ENCODE data around the gene LYRM4. TPM values are rescaled to one million over a fixed set of nuclear protein-coding genes. Genes with fewer than 3 reads are reported as not detected.

LYRM4 gene
- total RNA-seq, 1 donor from 2014 or later: 20.4 TPM

GRCh38 chr6:5163247-5163646 lies 97.5 kb downstream of the LYRM4 start:
- no peak for ATAC-seq
- intact Hi-C loops (cut with DNase I): no loop called here
- Histone ChIP-seq H3K27ac (no peak overlapping the region), H3K4me1 (no peaks in the 10 kb centered on the region), H3K4me3 (no peak overlapping the region), H3K36me3 (no peaks in the 10 kb centered on the region), H3K9me3 (no peaks in the 10 kb centered on the region), H3K27me3 (no peaks in the 10 kb centered on the region)
- TF ChIP-seq CTCF (IDR thresholded peaks at IDR 0.05): no peak
- no peak for DNase-seq

- intact Hi-C loops (cut with DNase I): no loop called here
- TF ChIP-seq CTCF (IDR thresholded peaks at IDR 0.05): no peak
Measured at GRCh38 chr6:5162355-5162754, 98.4 kb downstream of the LYRM4 start.

DNA sequence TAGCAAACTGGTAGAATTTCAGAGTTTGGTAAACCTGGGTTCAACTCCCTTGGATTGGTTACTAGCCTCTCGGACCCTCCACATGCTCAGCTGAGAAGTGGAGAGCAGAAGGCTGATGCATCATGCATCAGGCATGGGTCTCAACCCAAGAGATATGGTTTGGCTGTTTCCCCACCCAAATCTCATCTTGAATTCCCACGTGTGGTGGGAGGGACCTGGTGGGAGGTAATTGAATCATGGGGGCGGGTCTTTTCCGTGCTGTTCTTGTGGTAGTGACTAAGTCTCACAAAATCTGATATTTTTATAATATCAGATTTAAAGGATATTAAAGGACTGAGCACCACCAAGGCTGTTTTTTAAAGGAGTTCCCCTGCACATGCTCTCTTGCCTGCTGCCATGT lies 100.5 kb downstream of the LYRM4 start:
- no peaks in the 10 kb centered on the region for H3K4me1 ChIP-seq
- intact Hi-C loops (cut with DNase I): no loop called here
- H3K36me3 ChIP-seq: no peaks in the 10 kb centered on the region
- H3K27me3 ChIP-seq: no peaks in the 10 kb centered on the region
- no peak overlapping the region for H3K27ac ChIP-seq
- DNase-seq: no peak
- no peak overlapping the region for H3K4me3 ChIP-seq
- TF ChIP-seq CTCF (IDR thresholded peaks at IDR 0.05): no peak
- ATAC-seq: no peak
- H3K9me3 ChIP-seq: no peaks in the 10 kb centered on the region

More at GRCh38 chr6:5162355-5162754, 98.4 kb downstream of the LYRM4 start:
- Histone ChIP-seq H3K27me3 (no peaks in the 10 kb centered on the region), H3K4me3 (no peak overlapping the region), H3K27ac (no peak overlapping the region), H3K4me1 (no peaks in the 10 kb centered on the region), H3K9me3 (no peaks in the 10 kb centered on the region), H3K36me3 (no peaks in the 10 kb centered on the region)
- ATAC-seq (no peak), DNase-seq (no peak)

GRCh38 chr6:5159162-5159561 lies 101.6 kb downstream of the LYRM4 start:
- H3K9me3 ChIP-seq: no peaks in the 10 kb centered on the region

GRCh38 chr6:5158180-5158579 lies 102.6 kb downstream of the LYRM4 start:
- H3K27ac ChIP-seq: no peak overlapping the region
- no peak for ATAC-seq
- H3K9me3 ChIP-seq: no peaks in the 10 kb centered on the region
- no peaks in the 10 kb centered on the region for H3K27me3 ChIP-seq
- intact Hi-C loops (cut with DNase I): no loop called here
- TF ChIP-seq CTCF (IDR thresholded peaks at IDR 0.05): no peak
- no peaks in the 10 kb centered on the region for H3K4me1 ChIP-seq
- no peak for DNase-seq
- no peak overlapping the region for H3K4me3 ChIP-seq
- H3K36me3 ChIP-seq: no peaks in the 10 kb centered on the region

More at GRCh38 chr6:5159162-5159561, 101.6 kb downstream of the LYRM4 start:
- Histone ChIP-seq H3K4me1 (no peaks in the 10 kb centered on the region), H3K36me3 (no peaks in the 10 kb centered on the region), H3K27ac (no peak overlapping the region), H3K27me3 (no peaks in the 10 kb centered on the region), H3K4me3 (no peak overlapping the region)
- peak; percentile 17 for ATAC-seq
- no peak for DNase-seq
- intact Hi-C loops (cut with DNase I): no loop called here
- TF ChIP-seq CTCF (IDR thresholded peaks at IDR 0.05): no peak

DNA sequence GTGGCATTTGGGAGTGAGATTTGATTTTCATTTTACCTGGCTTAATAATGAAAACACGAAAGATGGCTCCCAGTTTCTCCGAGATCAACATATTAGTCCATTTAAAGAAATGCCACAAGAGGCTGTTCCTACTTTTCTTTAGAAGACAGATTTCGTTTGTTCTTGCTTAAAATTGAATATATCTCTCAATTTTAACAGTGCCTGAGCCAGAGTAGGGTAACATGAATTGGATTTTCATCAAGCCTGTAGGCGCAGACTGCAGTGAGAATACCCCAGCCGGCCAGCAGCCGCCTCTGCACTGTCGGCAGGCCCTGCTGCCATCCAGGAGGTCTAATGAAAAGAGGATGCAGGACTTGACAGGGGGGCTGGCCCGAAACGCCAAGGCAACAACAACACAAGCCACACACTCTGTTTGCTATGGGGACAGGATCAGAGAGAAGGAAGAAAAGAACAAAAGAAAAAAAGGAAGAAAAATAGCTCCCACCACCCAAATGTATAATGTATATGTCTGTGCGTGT lies 103.1 kb downstream of the LYRM4 start:
- no peak overlapping the region for H3K4me3 ChIP-seq
- no peaks in the 10 kb centered on the region for H3K27me3 ChIP-seq
- ATAC-seq: no peak
- intact Hi-C loops (cut with DNase I): no loop called here
- no peak overlapping the region for H3K27ac ChIP-seq
- no peaks in the 10 kb centered on the region for H3K4me1 ChIP-seq
- DNase-seq: no peak
- no peaks in the 10 kb centered on the region for H3K36me3 ChIP-seq
- no peak for TF ChIP-seq CTCF (IDR thresholded peaks at IDR 0.05)
- H3K9me3 ChIP-seq: no peaks in the 10 kb centered on the region

Measured in upper lobe of right lung (tissue), 1 donor.